Neuronal stem cell (in vitro differentiated cells): Measurements from ENCODE around the gene FLOT2.
A peak's percentile ranks its signal among the peaks of the same experiment; 100 is the strongest.

Source experiments
- DNase-seq: peaks from one replicate; pipeline ENCODE4 v3.0.0-alpha.2; 2013; ENCODE audit warnings: low spot score
- H2AFZ ChIP-seq: one replicate; pipeline ENCODE4 v1.6.1; 2013; ENCODE audit warnings: mild to moderate bottlenecking, low read length, inconsistent platforms
- H2AK5ac ChIP-seq: 2 replicates; pipeline ENCODE4 v1.6.1; 2013; ENCODE audit warnings: low read depth, mild to moderate bottlenecking, inconsistent platforms, low read length, moderate library complexity, mixed read lengths
- H2BK120ac ChIP-seq: 2 replicates; pipeline ENCODE4 v1.6.1; 2013; ENCODE audit warnings: low read depth, mild to moderate bottlenecking, inconsistent platforms, low read length, moderate library complexity, mixed read lengths
- H2BK12ac ChIP-seq: one replicate; pipeline ENCODE4 v1.6.1; 2013; ENCODE audit warnings: low read length, inconsistent platforms
- H2BK15ac ChIP-seq: 2 replicates; pipeline ENCODE4 v1.6.1; 2013; ENCODE audit warnings: mild to moderate bottlenecking, low read length, inconsistent platforms, mixed read lengths
- H2BK5ac ChIP-seq: one replicate; pipeline ENCODE4 v1.6.1; 2013; ENCODE audit warnings: inconsistent platforms, mild to moderate bottlenecking, low read length, moderate library complexity
- H3K14ac ChIP-seq: one replicate; pipeline ENCODE4 v1.6.1; 2013; ENCODE audit warnings: low read length, inconsistent platforms
- H3K18ac ChIP-seq: 2 replicates; pipeline ENCODE4 v1.6.1; 2013; ENCODE audit warnings: low read length, inconsistent platforms
- H3K23ac ChIP-seq: 2 replicates; pipeline ENCODE4 v1.6.1; 2013; ENCODE audit warnings: low read depth, mild to moderate bottlenecking, mixed read lengths, low read length, inconsistent platforms; ENCODE audit not compliant: poor library complexity
- H3K27ac ChIP-seq: replicated peaks from 3 replicates; pipeline ENCODE4 v1.5.1; 2013; ENCODE audit warnings: low read length, inconsistent platforms
- H3K27me3 ChIP-seq, 3 experiments: 2 replicates each; pipeline ENCODE4 v1.6.1; 2013; ENCODE audit warnings: low read length in 3 of 3, mild to moderate bottlenecking in 2 of 3, inconsistent platforms in 1 of 3, low read depth in 1 of 3, mixed read lengths in 1 of 3, moderate library complexity in 1 of 3; ENCODE audit not compliant: control insufficient read depth in 3 of 3, insufficient read depth in 3 of 3
- H3K36me3 ChIP-seq, 2 donors: replicated peaks in 1 of 2; 2 replicates each; pipeline ENCODE4 v1.6.1; 2013; ENCODE audit warnings: low read length in 2 of 2; ENCODE audit not compliant: control insufficient read depth in 2 of 2, insufficient read depth in 2 of 2
- H3K4ac ChIP-seq: 2 replicates; pipeline ENCODE4 v1.6.1; 2013; ENCODE audit warnings: inconsistent platforms, mild to moderate bottlenecking, low read length, moderate library complexity
- H3K4me1 ChIP-seq, 2 donors: 1 replicate in 1 of 2; 2 replicates in 1 of 2; pipeline ENCODE4 v1.6.1; 2013; ENCODE audit warnings: low read length in 2 of 2, low read depth in 1 of 2; ENCODE audit not compliant: control insufficient read depth in 2 of 2, insufficient read depth in 1 of 2
- H3K4me2 ChIP-seq: one replicate; pipeline ENCODE4 v1.6.1; 2013; ENCODE audit warnings: mild to moderate bottlenecking, low read length, inconsistent platforms; ENCODE audit not compliant: insufficient read depth, poor library complexity, severe bottlenecking
- H3K4me3 ChIP-seq, 2 donors: 2 replicates each; pipeline ENCODE4 v1.5.1; 2013; ENCODE audit warnings: low read length in 2 of 2, mild to moderate bottlenecking in 2 of 2, inconsistent platforms in 1 of 2, moderate library complexity in 1 of 2
- H3K79me1 ChIP-seq: one replicate; pipeline ENCODE4 v1.6.1; 2013; ENCODE audit warnings: low read depth, mild to moderate bottlenecking, inconsistent platforms, low read length, moderate library complexity
- H3K9ac ChIP-seq: one replicate; pipeline ENCODE4 v1.6.1; 2013; ENCODE audit warnings: mild to moderate bottlenecking, low read depth, low read length, inconsistent platforms; ENCODE audit not compliant: poor library complexity
- H3K9me3 ChIP-seq, 2 donors: replicated peaks in 1 of 2; 2 replicates each; pipeline versions ENCODE3 to v1.6.1; 2013; ENCODE audit warnings: low read length in 2 of 2, mild to moderate bottlenecking in 2 of 2, inconsistent platforms in 1 of 2, low read depth in 1 of 2, mixed read lengths in 1 of 2, moderate library complexity in 1 of 2; ENCODE audit not compliant: control insufficient read depth in 2 of 2, insufficient read depth in 1 of 2
- H4K8ac ChIP-seq: one replicate; pipeline ENCODE4 v1.6.1; 2013; ENCODE audit warnings: low read depth, mild to moderate bottlenecking, inconsistent platforms, low read length, moderate library complexity
- H4K91ac ChIP-seq: one replicate; pipeline ENCODE4 v1.6.1; 2013; ENCODE audit warnings: low read length, low read depth, mild to moderate bottlenecking, inconsistent platforms; ENCODE audit not compliant: poor library complexity
- WGBS, 2 donors: extraction: QIAGEN DNeasy Blood & Tissue Kit; methylation state at CpG; one replicate each; pipeline ENCODE4 v1.1.7; 2013; ENCODE audit warnings: missing lambda C conversion rate in 2 of 2, mixed read lengths in 1 of 2; ENCODE audit not compliant: insufficient read length in 2 of 2, insufficient replicate concordance in 1 of 2; ENCODE audit errors: extremely low coverage in 2 of 2; 5-methylcytosine and 5-hydroxymethylcytosine counted together

FLOT2 gene

GRCh38 chr17:28864991-28865849 is 32.3 kb downstream of the FLOT2 start:
- H3K79me1 ChIP-seq = no peaks in the 10 kb centered on the region
- H2AK5ac ChIP-seq = no peak overlapping the region
- H2BK5ac ChIP-seq = peak overlapping the region; percentile 30
- H2BK15ac ChIP-seq = no peak overlapping the region
- H3K4me1 ChIP-seq = no peaks in the 10 kb centered on the region
- no peak for DNase-seq
- no peak overlapping the region for H3K27ac ChIP-seq
- H4K91ac ChIP-seq = no peak overlapping the region
- no peak overlapping the region for H3K4me3 ChIP-seq
- no peaks in the 10 kb centered on the region for H3K27me3 ChIP-seq
- peak overlapping the region; percentile 51 for H3K23ac ChIP-seq
- H2BK12ac ChIP-seq = no peak overlapping the region
- H2AFZ ChIP-seq = peak overlapping the region; percentile 24
- H3K4ac ChIP-seq = no peak overlapping the region
- H3K18ac ChIP-seq = no peak overlapping the region
- H3K4me2 ChIP-seq = no peak overlapping the region
- no CpG with 5 or more reads among the region's 11 CpGs for WGBS, 2 donors
- H2BK120ac ChIP-seq = no peak overlapping the region
- H3K9me3 ChIP-seq = no peaks in the 10 kb centered on the region
- no peak overlapping the region for H3K9ac ChIP-seq
- H3K14ac ChIP-seq = no peak overlapping the region
- no peak overlapping the region for H4K8ac ChIP-seq
- peaks cover 5 to 14% of the 10 kb centered on the region in 2 donors for H3K36me3 ChIP-seq

GRCh38 chr17:28863953-28864352 is 33.6 kb downstream of the FLOT2 start:
- H4K8ac ChIP-seq = no peak overlapping the region
- H2AFZ ChIP-seq = no peak overlapping the region
- no peak overlapping the region for H2BK12ac ChIP-seq

GRCh38 chr17:28862561-28862960 is 35.0 kb downstream of the FLOT2 start:
- Histone ChIP-seq H2AFZ (no peak overlapping the region), H3K9me3 (no peaks in the 10 kb centered on the region), H4K91ac (no peak overlapping the region), H2BK120ac (no peak overlapping the region), H3K79me1 (no peaks in the 10 kb centered on the region), H3K4me2 (no peak overlapping the region), H3K4ac (no peak overlapping the region), H3K36me3 (peaks cover 22 to 35% of the 10 kb centered on the region in 2 donors), H3K4me3 (no peak overlapping the region), H3K4me1 (no peaks in the 10 kb centered on the region), H2AK5ac (no peak overlapping the region), H3K27ac (no peak overlapping the region), H2BK12ac (no peak overlapping the region), H2BK15ac (no peak overlapping the region), H2BK5ac (no peak overlapping the region), H3K9ac (no peak overlapping the region), H3K23ac (no peak overlapping the region), H3K18ac (no peak overlapping the region), H4K8ac (no peak overlapping the region), H3K14ac (no peak overlapping the region), H3K27me3 (no peaks in the 10 kb centered on the region)
- no peak for DNase-seq
- no CpG with 5 or more reads among the region's 3 CpGs for WGBS, 2 donors

More at GRCh38 chr17:28863953-28864352, 33.6 kb downstream of the FLOT2 start:
- no peak overlapping the region for H3K18ac ChIP-seq
- no peak overlapping the region for H3K14ac ChIP-seq
- DNase-seq = no peak
- H3K4me2 ChIP-seq = no peak overlapping the region
- H3K9ac ChIP-seq = no peak overlapping the region
- no peak overlapping the region for H3K4me3 ChIP-seq
- no peaks in the 10 kb centered on the region for H3K27me3 ChIP-seq
- no peak overlapping the region for H2BK15ac ChIP-seq
- no peaks in the 10 kb centered on the region for H3K9me3 ChIP-seq
- H2BK120ac ChIP-seq = no peak overlapping the region
- H2AK5ac ChIP-seq = no peak overlapping the region
- no CpG with 5 or more reads among the region's 1 CpG for WGBS, 2 donors
- no peak overlapping the region for H2BK5ac ChIP-seq
- H4K91ac ChIP-seq = no peak overlapping the region
- H3K4ac ChIP-seq = no peak overlapping the region
- H3K36me3 ChIP-seq = peaks cover 9 to 21% of the 10 kb centered on the region in 2 donors
- no peaks in the 10 kb centered on the region for H3K79me1 ChIP-seq
- H3K23ac ChIP-seq = no peak overlapping the region
- no peak overlapping the region for H3K27ac ChIP-seq
- no peaks in the 10 kb centered on the region for H3K4me1 ChIP-seq

GRCh38 chr17:28861393-28862203 is 35.9 kb downstream of the FLOT2 start:
- Histone ChIP-seq H2BK120ac (no peak overlapping the region), H3K79me1 (no peaks in the 10 kb centered on the region), H3K4me1 (no peaks in the 10 kb centered on the region), H3K27ac (no peak overlapping the region), H4K8ac (no peak overlapping the region), H4K91ac (no peak overlapping the region), H3K14ac (no peak overlapping the region), H3K27me3 (no peaks in the 10 kb centered on the region), H3K4ac (no peak overlapping the region), H2BK12ac (no peak overlapping the region), H3K9me3 (no peaks in the 10 kb centered on the region), H2AFZ (no peak overlapping the region), H3K36me3 (peaks cover 22 to 38% of the 10 kb centered on the region in 2 donors), H3K18ac (no peak overlapping the region), H2AK5ac (no peak overlapping the region), H3K9ac (no peak overlapping the region), H3K4me2 (no peak overlapping the region), H2BK15ac (no peak overlapping the region), H3K23ac (no peak overlapping the region), H2BK5ac (no peak overlapping the region), H3K4me3 (no peak overlapping the region)
- no CpG with 5 or more reads among the region's 8 CpGs for WGBS, 2 donors
- DNase-seq = no peak
